Measurements from ENCODE around the gene ASTN1.

DNA sequence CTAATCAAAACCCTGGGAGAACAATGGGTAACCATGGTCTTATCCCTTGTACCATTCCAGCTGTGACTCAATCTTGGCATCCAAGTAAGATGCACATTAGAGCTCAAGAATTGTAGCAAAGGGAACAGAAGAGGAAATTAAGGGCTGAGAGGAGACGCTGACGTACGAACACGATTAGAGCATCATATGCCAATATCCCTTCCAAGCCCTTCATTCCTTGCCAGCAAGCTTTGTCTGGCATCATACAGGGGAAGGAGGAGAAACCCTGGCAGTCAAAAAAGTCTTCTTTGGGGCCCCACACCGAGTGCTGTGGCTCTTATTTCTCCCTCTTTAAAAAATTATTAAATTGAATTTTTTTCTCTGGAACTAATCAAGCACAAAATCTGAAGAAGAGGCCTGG lies 120.9 kb downstream of the ASTN1 start:
- TF ChIP-seq, protein P1, sequence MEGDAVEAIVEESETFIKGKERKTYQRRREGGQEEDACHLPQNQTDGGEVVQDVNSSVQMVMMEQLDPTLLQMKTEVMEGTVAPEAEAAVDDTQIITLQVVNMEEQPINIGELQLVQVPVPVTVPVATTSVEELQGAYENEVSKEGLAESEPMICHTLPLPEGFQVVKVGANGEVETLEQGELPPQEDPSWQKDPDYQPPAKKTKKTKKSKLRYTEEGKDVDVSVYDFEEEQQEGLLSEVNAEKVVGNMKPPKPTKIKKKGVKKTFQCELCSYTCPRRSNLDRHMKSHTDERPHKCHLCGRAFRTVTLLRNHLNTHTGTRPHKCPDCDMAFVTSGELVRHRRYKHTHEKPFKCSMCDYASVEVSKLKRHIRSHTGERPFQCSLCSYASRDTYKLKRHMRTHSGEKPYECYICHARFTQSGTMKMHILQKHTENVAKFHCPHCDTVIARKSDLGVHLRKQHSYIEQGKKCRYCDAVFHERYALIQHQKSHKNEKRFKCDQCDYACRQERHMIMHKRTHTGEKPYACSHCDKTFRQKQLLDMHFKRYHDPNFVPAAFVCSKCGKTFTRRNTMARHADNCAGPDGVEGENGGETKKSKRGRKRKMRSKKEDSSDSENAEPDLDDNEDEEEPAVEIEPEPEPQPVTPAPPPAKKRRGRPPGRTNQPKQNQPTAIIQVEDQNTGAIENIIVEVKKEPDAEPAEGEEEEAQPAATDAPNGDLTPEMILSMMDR (IDR thresholded peaks at IDR 0.05) = no peak
- no peak for TF ChIP-seq POLR2A (IDR thresholded peaks at IDR 0.05)
